ENCODE measurements around the gene SULT1C2. TPM values are rescaled to one million over a fixed set of nuclear protein-coding genes. Genes with fewer than 3 reads are reported as not detected.

The SULT1C2 gene
- total RNA-seq, 5 donors from 2014 or later (not counting 1 experiment from before 2014, with no cell fraction given), result 0.44 TPM; not detected in 4

GRCh38 chr2:108330979-108331378 lies 42.3 kb downstream of the SULT1C2 start:
- ATAC-seq (replicated peaks in 1 of 4) (no peak), DNase-seq (no peak)
- H3K27me3 ChIP-seq (replicated peaks in 1 of 2; ENCODE audit: control insufficient read depth in 2 of 2, extremely low read depth in 1 of 2, insufficient read depth in 2 of 2, low read length in 1 of 2), result no peaks in the 10 kb centered on the region
- H3K9me3 ChIP-seq, result no peaks in the 10 kb centered on the region
- no peaks in the 10 kb centered on the region for H3K36me3 ChIP-seq (ENCODE audit: control insufficient read depth in 2 of 2, extremely low read depth in 1 of 2, insufficient read depth in 1 of 2, low read length in 1 of 2)
- H3K27me3 Mint-ChIP-seq, result peaks cover 13 to 22% of the 10 kb centered on the region in 2 donors
- H3K4me3 Mint-ChIP-seq, result no peak overlapping the region
- ChIA-PET POLR2A (no interaction called here), CTCF (no interaction called here)
- WGBS (ENCODE audit: insufficient coverage), result 30% methylated on average over 2 of the region's 3 CpGs
- no peak overlapping the region for H3K27ac Mint-ChIP-seq
- H3K27ac ChIP-seq (ENCODE audit: low read length), result no peak overlapping the region
- H3K4me1 ChIP-seq (ENCODE audit: control insufficient read depth in 1 of 2, extremely low read depth in 1 of 2, insufficient read depth in 2 of 2, low read length in 2 of 2), result no peaks in the 10 kb centered on the region
- H3K4me3 ChIP-seq (ENCODE audit: control insufficient read depth in 1 of 2, extremely low read depth in 1 of 2, low read length in 1 of 2), result no peak overlapping the region
- no peaks in the 10 kb centered on the region for H3K9me3 Mint-ChIP-seq
- no peaks in the 10 kb centered on the region for H3K36me3 Mint-ChIP-seq
- H3K4me1 Mint-ChIP-seq, result no peaks in the 10 kb centered on the region

DNA sequence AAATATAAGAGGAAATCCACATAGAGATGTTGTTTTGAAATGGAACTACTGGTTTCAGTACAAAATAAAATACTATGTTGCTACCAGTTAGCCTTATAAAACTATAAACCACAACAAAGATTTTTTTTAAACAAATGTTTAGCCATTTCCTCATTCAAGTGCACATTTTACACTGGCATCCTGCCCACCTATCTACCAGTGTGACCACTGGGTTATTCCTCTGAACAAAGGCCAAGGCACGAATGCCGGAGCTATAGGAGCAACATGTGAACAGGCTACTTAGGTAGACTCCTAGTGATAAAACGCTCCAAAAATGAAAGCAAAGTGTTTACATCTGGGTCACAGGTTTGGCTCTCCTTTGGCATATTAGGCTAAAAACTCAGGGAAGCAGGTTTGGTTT lies 57.3 kb downstream of the SULT1C2 start:
- no peak overlapping the region for H3K27ac ChIP-seq (ENCODE audit: low read length)
- H3K9me3 ChIP-seq, result no peaks in the 10 kb centered on the region
- H3K27me3 ChIP-seq (replicated peaks in 1 of 2; ENCODE audit: control insufficient read depth in 2 of 2, extremely low read depth in 1 of 2, insufficient read depth in 2 of 2, low read length in 1 of 2), result peaks cover 0 to 15% of the 10 kb centered on the region in 2 experiments
- ChIA-PET POLR2A (no interaction called here), CTCF (no interaction called here)
- WGBS (ENCODE audit: insufficient coverage), result 26% methylated on average over 3 of the region's 3 CpGs
- DNase-seq (no peak), ATAC-seq (replicated peaks in 1 of 4) (no peak)
- no peak overlapping the region for H3K27ac Mint-ChIP-seq
- peaks cover 12 to 14% of the 10 kb centered on the region in 2 donors for H3K27me3 Mint-ChIP-seq
- H3K36me3 ChIP-seq (ENCODE audit: control insufficient read depth in 2 of 2, extremely low read depth in 1 of 2, insufficient read depth in 1 of 2, low read length in 1 of 2), result no peaks in the 10 kb centered on the region
- no peaks in the 10 kb centered on the region for H3K36me3 Mint-ChIP-seq
- peaks cover 0 to 5% (median 0%) of the 10 kb centered on the region in 3 donors for H3K9me3 Mint-ChIP-seq
- H3K4me1 ChIP-seq (ENCODE audit: control insufficient read depth in 1 of 2, extremely low read depth in 1 of 2, insufficient read depth in 2 of 2, low read length in 2 of 2), result no peaks in the 10 kb centered on the region
- H3K4me3 ChIP-seq (ENCODE audit: control insufficient read depth in 1 of 2, extremely low read depth in 1 of 2, low read length in 1 of 2), result no peak overlapping the region
- no peak overlapping the region for H3K4me3 Mint-ChIP-seq
- H3K4me1 Mint-ChIP-seq, result no peaks in the 10 kb centered on the region

GRCh38 chr2:108346827-108347226 lies 58.1 kb downstream of the SULT1C2 start:
- ChIA-PET CTCF (no interaction called here), POLR2A (no interaction called here)
- no peak overlapping the region for H3K4me3 Mint-ChIP-seq
- H3K36me3 Mint-ChIP-seq, result no peaks in the 10 kb centered on the region
- no peaks in the 10 kb centered on the region for H3K9me3 Mint-ChIP-seq
- Histone ChIP-seq H3K36me3 (ENCODE audit: control insufficient read depth in 2 of 2, extremely low read depth in 1 of 2, insufficient read depth in 1 of 2, low read length in 1 of 2) (no peaks in the 10 kb centered on the region), H3K27ac (ENCODE audit: low read length) (no peak overlapping the region), H3K9me3 (no peaks in the 10 kb centered on the region), H3K4me1 (ENCODE audit: control insufficient read depth in 1 of 2, extremely low read depth in 1 of 2, insufficient read depth in 2 of 2, low read length in 2 of 2) (no peaks in the 10 kb centered on the region), H3K27me3 (replicated peaks in 1 of 2; ENCODE audit: control insufficient read depth in 2 of 2, extremely low read depth in 1 of 2, insufficient read depth in 2 of 2, low read length in 1 of 2) (peaks cover 0 to 15% of the 10 kb centered on the region in 2 experiments), H3K4me3 (ENCODE audit: control insufficient read depth in 1 of 2, extremely low read depth in 1 of 2, low read length in 1 of 2) (no peak overlapping the region)
- DNase-seq, result no peak
- WGBS (ENCODE audit: insufficient coverage), result no CpG with 5 or more reads among the region's 3 CpGs
- peaks cover 12 to 14% of the 10 kb centered on the region in 2 donors for H3K27me3 Mint-ChIP-seq
- ATAC-seq (replicated peaks in 1 of 4), result no peak
- no peak overlapping the region for H3K27ac Mint-ChIP-seq
- no peaks in the 10 kb centered on the region for H3K4me1 Mint-ChIP-seq

DNA sequence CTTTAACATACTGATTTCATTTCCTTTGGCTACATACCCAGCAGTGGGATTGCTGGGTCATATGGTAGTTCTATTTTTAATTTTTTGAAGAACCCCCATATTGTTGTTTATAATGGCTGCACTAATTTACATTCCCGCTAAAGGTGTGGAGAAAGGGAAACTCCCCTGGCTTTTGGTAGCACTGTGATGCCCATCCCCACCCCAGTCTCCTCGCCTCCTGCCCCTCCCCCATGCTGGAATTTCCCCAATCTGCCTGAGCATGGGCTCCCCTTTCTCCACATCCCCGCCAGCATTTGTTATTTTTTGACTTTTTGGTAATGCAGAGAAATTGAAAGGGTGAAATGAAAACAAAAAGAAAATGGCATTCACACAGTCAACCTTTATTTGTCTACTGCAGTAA lies 59.1 kb downstream of the SULT1C2 start:
- Histone ChIP-seq H3K36me3 (ENCODE audit: control insufficient read depth in 2 of 2, extremely low read depth in 1 of 2, insufficient read depth in 1 of 2, low read length in 1 of 2) (no peaks in the 10 kb centered on the region), H3K4me3 (ENCODE audit: control insufficient read depth in 1 of 2, extremely low read depth in 1 of 2, low read length in 1 of 2) (no peak overlapping the region), H3K4me1 (ENCODE audit: control insufficient read depth in 1 of 2, extremely low read depth in 1 of 2, insufficient read depth in 2 of 2, low read length in 2 of 2) (no peaks in the 10 kb centered on the region), H3K27ac (ENCODE audit: low read length) (no peak overlapping the region), H3K27me3 (replicated peaks in 1 of 2; ENCODE audit: control insufficient read depth in 2 of 2, extremely low read depth in 1 of 2, insufficient read depth in 2 of 2, low read length in 1 of 2) (peaks cover 0 to 15% of the 10 kb centered on the region in 2 experiments), H3K9me3 (no peaks in the 10 kb centered on the region)
- Mint-ChIP-seq H3K27me3 (peaks cover 12 to 14% of the 10 kb centered on the region in 2 donors), H3K36me3 (no peaks in the 10 kb centered on the region), H3K9me3 (no peaks in the 10 kb centered on the region), H3K27ac (no peak overlapping the region), H3K4me1 (no peaks in the 10 kb centered on the region), H3K4me3 (no peak overlapping the region)
- no CpG with 5 or more reads among the region's 3 CpGs for WGBS (ENCODE audit: insufficient coverage)
- ChIA-PET POLR2A (no interaction called here), CTCF (no interaction called here)
- no peak for ATAC-seq (replicated peaks in 1 of 4)
- no peak for DNase-seq

GRCh38 chr2:108348816-108349570 lies 60.3 kb downstream of the SULT1C2 start:
- Mint-ChIP-seq H3K27ac (no peak overlapping the region), H3K4me3 (no peak overlapping the region), H3K27me3 (peaks cover 11 to 12% of the 10 kb centered on the region in 2 donors), H3K36me3 (no peaks in the 10 kb centered on the region), H3K4me1 (no peaks in the 10 kb centered on the region), H3K9me3 (no peaks in the 10 kb centered on the region)
- Histone ChIP-seq H3K9me3 (no peaks in the 10 kb centered on the region), H3K4me3 (ENCODE audit: control insufficient read depth in 1 of 2, extremely low read depth in 1 of 2, low read length in 1 of 2) (no peak overlapping the region), H3K27me3 (replicated peaks in 1 of 2; ENCODE audit: control insufficient read depth in 2 of 2, extremely low read depth in 1 of 2, insufficient read depth in 2 of 2, low read length in 1 of 2) (peaks cover 0 to 15% of the 10 kb centered on the region in 2 experiments), H3K4me1 (ENCODE audit: control insufficient read depth in 1 of 2, extremely low read depth in 1 of 2, insufficient read depth in 2 of 2, low read length in 2 of 2) (no peaks in the 10 kb centered on the region), H3K27ac (ENCODE audit: low read length) (no peak overlapping the region), H3K36me3 (ENCODE audit: control insufficient read depth in 2 of 2, extremely low read depth in 1 of 2, insufficient read depth in 1 of 2, low read length in 1 of 2) (no peaks in the 10 kb centered on the region)
- 84% methylated on average over 3 of the region's 5 CpGs for WGBS (ENCODE audit: insufficient coverage)
- ChIA-PET POLR2A (no interaction called here), CTCF (no interaction called here)
- ATAC-seq (replicated peaks in 1 of 4) (no peak), DNase-seq (no peak)

- DNase-seq (no peak), ATAC-seq (replicated peaks in 1 of 4) (no peak)
- Histone ChIP-seq H3K27me3 (replicated peaks in 1 of 2; ENCODE audit: control insufficient read depth in 2 of 2, extremely low read depth in 1 of 2, insufficient read depth in 2 of 2, low read length in 1 of 2) (peaks cover 0 to 14% of the 10 kb centered on the region in 2 experiments), H3K4me3 (ENCODE audit: control insufficient read depth in 1 of 2, extremely low read depth in 1 of 2, low read length in 1 of 2) (no peak overlapping the region), H3K9me3 (no peaks in the 10 kb centered on the region), H3K4me1 (ENCODE audit: control insufficient read depth in 1 of 2, extremely low read depth in 1 of 2, insufficient read depth in 2 of 2, low read length in 2 of 2) (no peaks in the 10 kb centered on the region), H3K27ac (ENCODE audit: low read length) (no peak overlapping the region), H3K36me3 (ENCODE audit: control insufficient read depth in 2 of 2, extremely low read depth in 1 of 2, insufficient read depth in 1 of 2, low read length in 1 of 2) (no peaks in the 10 kb centered on the region)
- WGBS (ENCODE audit: insufficient coverage), result 79% methylated on average over 2 of the region's 2 CpGs
- POLR2A ChIA-PET, result no interaction called here
- H3K36me3 Mint-ChIP-seq, result no peaks in the 10 kb centered on the region
- no peak overlapping the region for H3K27ac Mint-ChIP-seq
- no peak overlapping the region for H3K4me3 Mint-ChIP-seq
- CTCF ChIA-PET, result no interaction called here
- H3K4me1 Mint-ChIP-seq, result no peaks in the 10 kb centered on the region
- H3K27me3 Mint-ChIP-seq, result peaks cover 7 to 16% of the 10 kb centered on the region in 2 donors
- H3K9me3 Mint-ChIP-seq, result no peaks in the 10 kb centered on the region
Measured at GRCh38 chr2:108349571-108349928, 60.9 kb downstream of the SULT1C2 start.

DNA sequence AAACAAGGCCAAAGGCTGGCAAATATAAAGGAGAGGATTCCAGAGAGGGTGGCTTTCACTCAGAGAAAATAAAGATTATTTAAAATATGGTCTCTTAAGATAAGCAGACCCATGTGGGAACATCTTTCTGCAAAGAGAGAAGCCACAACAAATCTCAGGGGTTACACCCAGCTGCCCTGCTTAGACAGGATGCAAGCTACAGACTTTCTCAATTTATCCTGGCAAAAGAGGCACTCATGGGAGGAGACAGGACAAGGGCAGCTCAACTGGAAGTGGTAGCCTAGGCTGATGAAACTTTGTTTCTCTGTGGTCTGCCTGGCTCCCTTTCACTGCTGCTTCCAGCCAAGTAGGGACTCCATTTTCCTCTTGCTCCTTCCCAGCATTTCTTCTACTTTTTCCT lies 63.2 kb downstream of the SULT1C2 start:
- no peaks in the 10 kb centered on the region for H3K4me1 ChIP-seq (ENCODE audit: control insufficient read depth in 1 of 2, extremely low read depth in 1 of 2, insufficient read depth in 2 of 2, low read length in 2 of 2)
- Mint-ChIP-seq H3K9me3 (no peaks in the 10 kb centered on the region), H3K4me3 (no peak overlapping the region), H3K36me3 (no peaks in the 10 kb centered on the region), H3K4me1 (no peaks in the 10 kb centered on the region), H3K27me3 (peaks cover 9 to 22% of the 10 kb centered on the region in 2 donors), H3K27ac (no peak overlapping the region)
- DNase-seq (no peak), ATAC-seq (replicated peaks in 1 of 4) (no peak)
- H3K36me3 ChIP-seq (ENCODE audit: control insufficient read depth in 2 of 2, extremely low read depth in 1 of 2, insufficient read depth in 1 of 2, low read length in 1 of 2), result no peaks in the 10 kb centered on the region
- POLR2A ChIA-PET, result no interaction called here
- no peaks in the 10 kb centered on the region for H3K9me3 ChIP-seq
- CTCF ChIA-PET, result no interaction called here
- H3K27ac ChIP-seq (ENCODE audit: low read length), result no peak overlapping the region
- H3K4me3 ChIP-seq (ENCODE audit: control insufficient read depth in 1 of 2, extremely low read depth in 1 of 2, low read length in 1 of 2), result no peak overlapping the region
- peaks cover 0 to 8% of the 10 kb centered on the region in 2 experiments for H3K27me3 ChIP-seq (replicated peaks in 1 of 2; ENCODE audit: control insufficient read depth in 2 of 2, extremely low read depth in 1 of 2, insufficient read depth in 2 of 2, low read length in 1 of 2)
